ES-I3 (cell line): ENCODE results near the gene UBXN1.
"Not testable (repeated sequence)": the region's sequence is repeated elsewhere in the genome, so short reads cannot be mapped to it uniquely, and the experiment has no call there.

ENCODE experiments used
- H3K36me3 ChIP-seq: 2 replicates; pipeline ENCODE4 v1.6.1; 2013; ENCODE audit warnings: mild to moderate bottlenecking, low read length, control low read depth, moderate library complexity; ENCODE audit not compliant: insufficient read depth
- H3K4me1 ChIP-seq: 2 replicates; pipeline ENCODE4 v1.6.1; 2013; ENCODE audit warnings: mild to moderate bottlenecking, control low read depth, low read length; ENCODE audit not compliant: insufficient read depth
- H3K9ac ChIP-seq: 2 replicates; pipeline ENCODE4 v1.6.1; 2013; ENCODE audit warnings: low read depth, mild to moderate bottlenecking, low read length, moderate library complexity
- H3K9me3 ChIP-seq: 2 replicates; pipeline ENCODE4 v1.6.1; 2013; ENCODE audit warnings: mild to moderate bottlenecking, low read length, moderate library complexity; ENCODE audit not compliant: control insufficient read depth, insufficient read depth

The UBXN1 gene

DNA sequence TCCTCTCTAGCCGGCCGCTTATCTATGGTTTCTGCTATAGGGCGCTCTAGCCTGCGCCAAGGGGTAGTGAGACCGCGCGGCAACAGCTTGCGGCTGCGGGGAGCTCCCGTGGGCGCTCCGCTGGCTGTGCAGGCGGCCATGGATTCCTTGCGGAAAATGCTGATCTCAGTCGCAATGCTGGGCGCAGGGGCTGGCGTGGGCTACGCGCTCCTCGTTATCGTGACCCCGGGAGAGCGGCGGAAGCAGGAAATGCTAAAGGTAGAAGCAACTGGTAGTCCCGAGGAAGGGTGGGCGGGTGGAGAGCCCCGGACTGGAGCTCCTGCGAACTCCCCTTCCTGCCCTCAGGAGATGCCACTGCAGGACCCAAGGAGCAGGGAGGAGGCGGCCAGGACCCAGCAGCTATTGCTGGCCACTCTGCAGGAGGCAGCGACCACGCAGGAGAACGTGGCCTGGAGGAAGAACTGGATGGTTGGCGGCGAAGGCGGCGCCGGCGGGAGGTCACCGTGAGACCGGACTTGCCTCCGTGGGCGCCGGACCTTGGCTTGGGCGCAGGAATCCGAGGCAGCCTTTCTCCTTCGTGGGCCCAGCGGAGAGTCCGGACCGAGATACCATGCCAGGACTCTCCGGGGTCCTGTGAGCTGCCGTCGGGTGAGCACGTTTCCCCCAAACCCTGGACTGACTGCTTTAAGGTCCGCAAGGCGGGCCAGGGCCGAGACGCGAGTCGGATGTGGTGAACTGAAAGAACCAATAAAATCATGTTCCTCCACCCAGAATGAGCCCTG is 7.1 kb downstream of the UBXN1 start, which contains the start of the genes LBHD1 and UQCC3:
TSS of gene LBHD1 (minus strand) at position 660 of the 782 bp plus-strand sequence. CDS start 2,236 bp downstream, outside the sequence.
TSS of gene UQCC3 (plus strand) at position 66 of the 782 bp plus-strand sequence. CDS start at position 139, 73 bp downstream.
- H3K36me3 ChIP-seq, result peaks cover 10% of the 10 kb centered on the region; the same call in 1 of the 2 replicates
- H3K9me3 ChIP-seq, result no peaks in the 10 kb centered on the region
- peaks cover 4% of the 10 kb centered on the region; the same call in 1 of the 2 replicates for H3K4me1 ChIP-seq
- peak within 1 kb of the TSS; percentile 83 for H3K9ac ChIP-seq

DNA sequence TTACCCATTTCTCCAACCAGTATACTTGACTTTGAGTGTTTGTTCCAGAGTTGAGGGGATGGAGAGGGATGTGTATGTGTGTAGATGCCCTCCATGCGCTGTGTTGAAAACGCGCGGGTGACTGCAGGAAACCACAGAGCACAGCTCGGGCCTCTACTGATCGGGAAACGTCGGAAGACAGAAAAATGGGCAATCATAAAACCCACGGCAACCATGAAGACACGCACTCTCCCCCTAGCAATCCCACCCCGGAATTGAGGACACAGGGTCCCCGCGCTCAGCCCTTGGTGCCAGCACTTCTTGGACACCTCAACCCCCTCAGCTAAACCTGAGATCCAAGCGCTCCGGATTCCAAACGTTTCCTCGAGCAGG is 7.7 kb downstream of the UBXN1 start:
- Histone ChIP-seq H3K9me3 (no peaks in the 10 kb centered on the region), H3K36me3 (peaks cover 13% of the 10 kb centered on the region; the same call in 1 of the 2 replicates), H3K4me1 (peaks cover 10% of the 10 kb centered on the region; the same call in 1 of the 2 replicates), H3K9ac (peak overlapping the region; percentile 83)

DNA sequence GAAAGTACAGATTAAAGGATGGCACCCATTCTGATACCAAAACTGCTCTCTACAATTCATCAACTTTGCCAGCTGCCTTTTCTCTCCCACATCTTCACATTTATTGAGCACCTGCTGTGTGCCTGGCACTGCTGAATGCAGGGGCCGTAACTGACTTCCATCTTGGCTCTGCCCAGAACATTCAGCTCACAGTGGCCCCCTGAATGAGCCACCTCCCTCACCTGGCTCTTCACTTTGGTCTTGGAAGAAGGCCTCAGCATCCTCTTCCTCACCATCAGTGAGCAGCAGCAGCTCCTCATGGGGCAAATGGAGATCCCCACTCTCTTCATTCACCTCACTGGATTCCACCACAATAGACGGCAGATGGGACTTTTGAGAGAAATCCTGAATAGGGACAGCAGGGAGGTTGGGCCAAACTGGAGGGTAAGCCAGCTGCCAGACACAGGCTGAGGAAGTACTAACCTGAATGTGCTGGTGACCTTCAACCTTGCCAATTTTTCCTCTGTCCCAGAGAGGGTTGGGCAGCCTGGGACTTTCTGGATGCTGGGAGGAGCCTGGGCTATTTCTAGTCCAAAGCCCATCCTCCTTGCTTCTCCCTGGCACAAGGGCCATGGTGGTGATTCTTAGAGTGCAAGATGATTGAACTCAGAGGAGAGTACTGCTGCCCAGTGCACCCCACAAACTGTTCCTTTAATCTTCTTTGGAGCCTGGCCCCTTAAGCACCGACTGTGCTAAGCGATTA is 9.3 kb downstream of the UBXN1 start:
- Histone ChIP-seq H3K36me3 (peaks cover 13% of the 10 kb centered on the region; the same call in 1 of the 2 replicates), H3K9ac (no peak overlapping the region), H3K4me1 (peaks cover 10% of the 10 kb centered on the region; the same call in 1 of the 2 replicates), H3K9me3 (no peaks in the 10 kb centered on the region)

DNA sequence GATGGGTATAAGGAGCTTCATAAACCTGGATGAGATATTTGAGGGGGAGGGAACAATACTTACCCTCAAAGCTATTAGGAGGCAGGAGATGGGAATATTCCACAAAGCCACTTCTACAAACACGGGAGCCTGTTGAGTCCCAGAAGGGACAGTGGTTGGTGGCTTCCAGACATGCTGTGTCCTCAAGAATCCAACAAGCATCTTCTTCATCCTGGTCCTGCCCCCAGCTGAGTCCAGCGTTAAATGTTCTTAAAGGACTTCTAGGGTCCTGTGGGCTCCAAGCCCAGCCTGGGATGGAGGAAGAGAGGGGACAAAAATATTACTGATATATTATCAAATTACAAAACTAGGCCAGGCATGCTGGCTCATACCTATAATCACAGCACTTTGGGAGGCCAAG is 11.4 kb downstream of the UBXN1 start:
- H3K9ac ChIP-seq, result 0 out of 2 replicates have a peak overlapping the region, but pooled peaks have one; percentile 99
- no peaks in the 10 kb centered on the region for H3K9me3 ChIP-seq
- H3K36me3 ChIP-seq, result peaks cover 9% of the 10 kb centered on the region
- peaks cover 10% of the 10 kb centered on the region; the same call in 1 of the 2 replicates for H3K4me1 ChIP-seq

DNA sequence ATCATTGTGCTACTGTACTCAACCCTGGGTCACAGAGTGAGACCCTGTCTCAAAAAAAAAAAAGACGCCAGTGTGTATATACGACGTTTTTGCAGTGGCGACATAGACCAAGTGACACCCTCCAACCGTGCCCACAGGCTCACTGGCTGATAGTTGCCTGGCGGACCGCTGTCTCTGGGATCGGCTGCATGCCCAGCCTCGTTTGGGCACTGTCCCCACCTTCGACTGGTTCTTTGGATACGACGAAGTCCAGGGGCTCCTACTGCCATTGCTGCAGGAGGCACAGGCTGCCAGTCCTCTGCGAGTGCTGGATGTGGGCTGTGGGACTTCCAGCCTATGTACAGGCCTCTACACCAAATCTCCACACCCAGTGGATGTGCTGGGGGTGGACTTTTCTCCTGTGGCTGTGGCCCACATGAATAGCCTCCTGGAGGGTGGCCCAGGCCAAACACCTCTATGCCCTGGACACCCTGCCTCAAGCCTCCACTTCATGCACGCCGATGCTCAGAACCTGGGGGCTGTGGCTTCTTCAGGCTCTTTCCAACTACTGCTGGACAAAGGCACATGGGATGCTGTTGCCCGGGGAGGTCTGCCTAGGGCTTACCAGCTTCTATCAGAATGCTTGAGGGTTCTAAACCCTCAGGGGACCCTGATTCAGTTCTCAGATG is 12.5 kb downstream of the UBXN1 start:
- Histone ChIP-seq H3K36me3 (peaks cover 12% of the 10 kb centered on the region), H3K9ac (peak overlapping the region; percentile 99), H3K4me1 (peaks cover 10% of the 10 kb centered on the region; the same call in 1 of the 2 replicates), H3K9me3 (no peaks in the 10 kb centered on the region)

DNA sequence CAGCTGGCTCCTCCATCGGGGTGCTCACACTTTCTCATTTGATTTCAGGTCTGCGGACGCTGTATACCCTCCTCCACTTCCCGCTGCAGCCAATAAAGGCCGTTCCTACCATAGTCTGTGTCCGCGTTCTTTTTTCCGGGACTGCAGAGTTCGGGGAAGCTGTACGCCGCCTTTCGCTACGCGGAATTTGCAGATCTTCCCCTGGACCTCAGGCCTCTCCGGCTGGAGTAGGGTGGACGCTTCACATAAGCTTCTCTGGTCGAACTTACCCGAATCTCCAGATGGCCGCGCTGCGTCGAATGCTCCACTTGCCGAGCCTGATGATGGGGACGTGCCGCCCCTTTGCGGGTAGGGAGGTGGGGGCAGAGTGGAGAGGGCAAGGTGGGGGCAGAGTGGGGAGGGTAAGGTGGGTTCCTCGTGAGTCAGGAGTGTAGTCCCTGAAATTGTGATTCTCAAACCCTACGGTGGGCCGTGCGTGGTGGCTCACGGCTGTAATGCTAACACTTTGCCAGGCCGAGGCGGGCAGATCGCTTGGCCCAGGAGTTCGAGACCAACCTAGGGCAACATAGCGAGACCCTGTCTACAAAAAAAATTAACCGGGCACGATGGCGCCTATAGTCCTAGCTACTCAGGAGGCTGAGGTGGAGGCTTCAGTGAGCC is 13.1 kb downstream of the UBXN1 start:
- H3K9ac ChIP-seq, result peak overlapping the region; percentile 99
- H3K9me3 ChIP-seq, result no peaks in the 10 kb centered on the region
- peaks cover 12% of the 10 kb centered on the region for H3K36me3 ChIP-seq
- peaks cover 10% of the 10 kb centered on the region; the same call in 1 of the 2 replicates for H3K4me1 ChIP-seq

GRCh38 chr11:62665075-62665598 is 13.7 kb downstream of the UBXN1 start, which contains the start of the genes C11orf98 and CSKMT:
Gene C11orf98, minus strand, starts transcription at chr11:62665210. Its CDS starts 41 bp downstream, at chr11:62665169.
Gene CSKMT, plus strand, starts transcription at chr11:62665312. Its CDS starts 568 bp downstream, at chr11:62665880.
- peaks cover 10% of the 10 kb centered on the region; the same call in 1 of the 2 replicates for H3K4me1 ChIP-seq

DNA sequence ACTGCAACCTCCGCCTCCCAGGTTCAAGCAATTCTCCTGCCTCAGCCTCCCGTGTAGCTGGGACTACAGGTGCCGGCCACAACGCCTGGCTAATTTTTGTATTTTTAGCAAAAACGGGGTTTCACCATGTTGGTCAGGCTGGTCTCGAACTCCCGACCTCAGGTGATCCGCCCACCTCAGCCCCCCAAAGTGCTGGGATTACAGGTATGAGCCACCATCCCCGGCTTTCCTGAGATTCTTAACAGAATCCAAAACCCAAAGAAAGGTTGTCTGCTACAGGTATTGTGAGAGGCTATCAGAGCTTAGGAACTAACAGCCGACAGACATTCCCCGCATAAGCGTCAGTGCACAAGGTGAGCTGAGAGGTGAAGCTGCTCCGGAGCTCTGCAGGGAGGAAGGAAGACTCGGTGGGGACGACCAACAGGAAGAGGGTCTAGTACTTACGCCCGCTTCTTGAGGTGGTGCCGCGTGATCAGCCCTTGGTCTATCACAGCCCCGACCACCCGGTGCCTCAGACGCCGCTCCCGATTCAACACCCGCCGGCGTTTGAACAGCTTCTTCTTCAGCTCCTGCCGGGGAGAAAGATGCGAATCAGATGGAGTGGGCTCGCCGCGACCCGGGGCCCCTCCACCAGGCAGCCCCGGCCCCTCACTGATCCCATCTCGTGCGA is 14.3 kb downstream of the UBXN1 start:
- no peaks in the 10 kb centered on the region for H3K9me3 ChIP-seq
- peaks cover 12% of the 10 kb centered on the region for H3K36me3 ChIP-seq
- peaks cover 10% of the 10 kb centered on the region; the same call in 1 of the 2 replicates for H3K4me1 ChIP-seq
- peak overlapping the region; percentile 99 for H3K9ac ChIP-seq

More at GRCh38 chr11:62665075-62665598, 13.7 kb downstream of the UBXN1 start, which contains the start of the genes C11orf98 and CSKMT:
- Histone ChIP-seq H3K9ac (peak within 1 kb of the TSS; percentile 99), H3K36me3 (peaks cover 12% of the 10 kb centered on the region), H3K9me3 (no peaks in the 10 kb centered on the region)

- H3K4me1 ChIP-seq, result 0 out of 2 replicates have a peak, but pooled peaks cover 2% of the 10 kb centered on the region
- no peak overlapping the region for H3K9ac ChIP-seq
- no peaks in the 10 kb centered on the region for H3K9me3 ChIP-seq
- H3K36me3 ChIP-seq, result no peaks in the 10 kb centered on the region
These were observed 22.0 kb downstream of the UBXN1 start for GRCh38 chr11:62656796-62657429.

GRCh38 chr11:62654297-62654696 is 24.6 kb downstream of the UBXN1 start:
- Histone ChIP-seq H3K9me3 (no peaks in the 10 kb centered on the region), H3K9ac (no peak overlapping the region), H3K4me1 (0 out of 2 replicates have a peak, but pooled peaks cover 5% of the 10 kb centered on the region), H3K36me3 (no peaks in the 10 kb centered on the region)

- Histone ChIP-seq H3K36me3 (no peaks in the 10 kb centered on the region; the same call in 1 of the 2 replicates), H3K4me1 (0 out of 2 replicates have a peak, but pooled peaks cover 5% of the 10 kb centered on the region), H3K9me3 (no peaks in the 10 kb centered on the region), H3K9ac (peak overlapping the region; percentile 83)
These were observed 26.5 kb downstream of the UBXN1 start for GRCh38 chr11:62652161-62653006.

DNA sequence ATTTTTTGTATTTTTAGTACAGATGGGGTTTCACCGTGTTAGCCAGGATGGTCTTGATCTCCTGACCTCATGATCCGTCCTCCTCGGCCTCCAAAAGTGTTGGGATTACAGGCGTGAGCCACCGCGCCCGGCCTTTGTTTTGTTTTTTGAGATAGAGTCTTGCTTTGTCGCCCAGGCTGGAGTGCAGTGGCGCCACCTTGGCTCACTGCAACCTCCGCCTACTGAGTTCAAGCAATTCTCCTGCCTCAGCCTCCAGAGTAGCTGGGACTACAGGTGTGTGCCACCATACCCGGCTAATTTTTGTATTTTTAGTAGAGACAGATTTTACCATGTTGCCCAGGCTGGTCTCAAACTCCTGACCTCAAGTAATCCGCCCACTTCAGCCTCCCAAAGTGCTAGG is 28.6 kb downstream of the UBXN1 start:
- not testable (repeated sequence) for H3K9ac ChIP-seq, H3K9me3 ChIP-seq, H3K36me3 ChIP-seq
- H3K4me1 ChIP-seq, result 0 out of 2 replicates have a peak, but pooled peaks cover 11% of the 10 kb centered on the region
